Stimulated activated naive CD8-positive, alpha-beta T cell treated with anti-CD3 and anti-CD28 coated beads, Interleukin-15, Interleukin-2, amounts not matched to agents 100 ng/mL and 50 ng/mL, for 24 hours (primary cell): ENCODE results near the gene ZNF358.
A peak's percentile ranks its signal among the peaks of the same experiment; 100 is the strongest.

ENCODE experiments used
- H3K27ac Mint-ChIP-seq: one replicate; pipeline ENCODE4 v1.8.0; 2021; ENCODE audit warnings: mild to moderate bottlenecking, mixed read lengths
- H3K27me3 Mint-ChIP-seq: one replicate; pipeline ENCODE4 v1.8.0; 2021; ENCODE audit warnings: mixed read lengths
- H3K36me3 Mint-ChIP-seq: one replicate; pipeline ENCODE4 v1.8.0; 2021; ENCODE audit warnings: low read depth, mixed read lengths
- H3K4me1 Mint-ChIP-seq: one replicate; pipeline ENCODE4 v1.8.0; 2021; ENCODE audit warnings: low read depth, mixed read lengths
- H3K4me3 Mint-ChIP-seq: one replicate; pipeline ENCODE4 v1.8.0; 2021; ENCODE audit warnings: mild to moderate bottlenecking, mixed read lengths
- H3K9me3 Mint-ChIP-seq: one replicate; pipeline ENCODE4 v1.8.0; 2021; ENCODE audit warnings: mixed read lengths

The ZNF358 gene

GRCh38 chr19:7480222-7480969 lies 35.5 kb upstream of the ZNF358 start:
- Mint-ChIP-seq H3K36me3 (no peaks in the 10 kb centered on the region), H3K27me3 (no peaks in the 10 kb centered on the region), H3K4me3 (no peak overlapping the region), H3K27ac (no peak overlapping the region), H3K9me3 (no peaks in the 10 kb centered on the region), H3K4me1 (peaks cover 9% of the 10 kb centered on the region)

GRCh38 chr19:7480970-7481255 lies 35.0 kb upstream of the ZNF358 start:
- Mint-ChIP-seq H3K36me3 (no peaks in the 10 kb centered on the region), H3K27me3 (no peaks in the 10 kb centered on the region), H3K9me3 (no peaks in the 10 kb centered on the region), H3K4me3 (no peak overlapping the region), H3K27ac (no peak overlapping the region), H3K4me1 (peaks cover 9% of the 10 kb centered on the region)

- H3K27me3 Mint-ChIP-seq: no peaks in the 10 kb centered on the region
- H3K36me3 Mint-ChIP-seq: no peaks in the 10 kb centered on the region
- no peak overlapping the region for H3K27ac Mint-ChIP-seq
- H3K9me3 Mint-ChIP-seq: no peaks in the 10 kb centered on the region
- H3K4me3 Mint-ChIP-seq: no peak overlapping the region
- H3K4me1 Mint-ChIP-seq: peaks cover 9% of the 10 kb centered on the region
These were observed 33.1 kb upstream of the ZNF358 start for GRCh38 chr19:7482584-7483439.

GRCh38 chr19:7483720-7484201 lies 32.1 kb upstream of the ZNF358 start:
- no peak overlapping the region for H3K27ac Mint-ChIP-seq
- no peak overlapping the region for H3K4me3 Mint-ChIP-seq
- peaks cover 9% of the 10 kb centered on the region for H3K4me1 Mint-ChIP-seq
- H3K36me3 Mint-ChIP-seq: no peaks in the 10 kb centered on the region
- no peaks in the 10 kb centered on the region for H3K9me3 Mint-ChIP-seq
- H3K27me3 Mint-ChIP-seq: no peaks in the 10 kb centered on the region

GRCh38 chr19:7486923-7487322 lies 29.0 kb upstream of the ZNF358 start:
- Mint-ChIP-seq H3K27ac (no peak overlapping the region), H3K36me3 (no peaks in the 10 kb centered on the region), H3K27me3 (no peaks in the 10 kb centered on the region), H3K9me3 (no peaks in the 10 kb centered on the region), H3K4me1 (peaks cover 33% of the 10 kb centered on the region), H3K4me3 (no peak overlapping the region)

DNA sequence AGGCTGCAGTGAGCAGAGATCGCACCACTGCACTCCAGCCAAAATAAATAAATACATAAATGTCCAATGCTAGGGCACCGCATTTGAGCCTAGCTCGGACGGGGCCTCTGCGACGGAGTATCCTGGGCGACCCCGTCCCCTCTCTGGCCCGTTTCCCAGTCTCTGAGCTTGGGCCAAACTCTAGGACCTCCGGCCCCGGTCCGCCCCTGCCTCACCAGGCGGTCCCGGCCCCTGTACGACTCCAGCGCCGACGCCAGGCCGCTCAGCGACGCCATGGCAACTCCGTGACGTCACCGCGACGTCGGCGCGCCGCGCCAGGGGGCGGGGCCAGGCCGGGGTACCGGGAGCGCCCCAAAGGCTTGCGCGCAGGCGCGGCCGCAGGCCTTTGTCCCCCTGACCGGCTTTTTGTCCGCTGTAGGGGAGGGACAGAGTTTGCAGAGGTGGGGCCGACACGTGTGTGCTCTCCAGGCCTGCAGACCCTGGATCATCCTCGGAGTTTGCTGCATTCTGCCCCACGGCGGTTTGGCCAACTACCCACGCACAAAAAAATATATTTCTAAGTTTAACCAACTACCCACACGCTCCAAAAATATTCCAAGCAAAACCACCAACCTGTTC lies 27.1 kb upstream of the ZNF358 start, which contains the start of gene PEX11G:
Gene PEX11G (minus strand): TSS at position 300 of the 618 bp plus-strand sequence. CDS start 25 bp downstream, at position 275.
- H3K27ac Mint-ChIP-seq: peak within 1 kb of the TSS; percentile 83
- H3K4me1 Mint-ChIP-seq: peaks cover 42% of the 10 kb centered on the region
- H3K4me3 Mint-ChIP-seq: peak within 1 kb of the TSS; percentile 84
- H3K27me3 Mint-ChIP-seq: no peaks in the 10 kb centered on the region
- no peaks in the 10 kb centered on the region for H3K9me3 Mint-ChIP-seq
- no peaks in the 10 kb centered on the region for H3K36me3 Mint-ChIP-seq

GRCh38 chr19:7489609-7490044 lies 26.3 kb upstream of the ZNF358 start:
- Mint-ChIP-seq H3K27me3 (no peaks in the 10 kb centered on the region), H3K27ac (peak overlapping the region; percentile 83), H3K36me3 (no peaks in the 10 kb centered on the region), H3K9me3 (no peaks in the 10 kb centered on the region), H3K4me3 (peak overlapping the region; percentile 84), H3K4me1 (peaks cover 42% of the 10 kb centered on the region)

DNA sequence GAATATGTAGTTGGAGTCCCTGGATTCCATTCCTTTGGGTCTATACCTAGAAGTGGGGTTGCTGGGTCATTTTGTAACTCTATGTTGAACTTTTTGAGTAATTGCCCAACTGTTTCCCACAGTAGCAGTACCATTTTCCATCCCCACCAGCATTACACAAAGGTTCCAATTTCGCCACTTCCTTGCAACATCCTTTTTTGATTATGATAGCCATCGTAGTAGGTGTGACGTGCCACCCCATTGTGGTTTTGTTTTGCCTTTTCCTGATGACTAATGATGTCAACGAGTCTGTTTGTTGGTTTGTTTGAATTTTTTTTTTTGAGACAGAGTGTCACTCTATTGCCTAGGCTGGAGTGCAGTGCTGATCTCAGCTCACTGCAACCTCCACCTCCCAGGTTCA lies 23.8 kb upstream of the ZNF358 start:
- H3K4me1 Mint-ChIP-seq: peaks cover 42% of the 10 kb centered on the region
- no peaks in the 10 kb centered on the region for H3K9me3 Mint-ChIP-seq
- peak overlapping the region; percentile 50 for H3K4me3 Mint-ChIP-seq
- H3K27ac Mint-ChIP-seq: peak overlapping the region; percentile 85
- H3K36me3 Mint-ChIP-seq: no peaks in the 10 kb centered on the region
- H3K27me3 Mint-ChIP-seq: peaks cover 9% of the 10 kb centered on the region

- peaks cover 11% of the 10 kb centered on the region for H3K27me3 Mint-ChIP-seq
- H3K9me3 Mint-ChIP-seq: no peaks in the 10 kb centered on the region
- peak overlapping the region; percentile 85 for H3K27ac Mint-ChIP-seq
- peak overlapping the region; percentile 1 for H3K4me3 Mint-ChIP-seq
- no peaks in the 10 kb centered on the region for H3K36me3 Mint-ChIP-seq
- peaks cover 42% of the 10 kb centered on the region for H3K4me1 Mint-ChIP-seq
These were observed 23.3 kb upstream of the ZNF358 start for GRCh38 chr19:7492558-7492957.

DNA sequence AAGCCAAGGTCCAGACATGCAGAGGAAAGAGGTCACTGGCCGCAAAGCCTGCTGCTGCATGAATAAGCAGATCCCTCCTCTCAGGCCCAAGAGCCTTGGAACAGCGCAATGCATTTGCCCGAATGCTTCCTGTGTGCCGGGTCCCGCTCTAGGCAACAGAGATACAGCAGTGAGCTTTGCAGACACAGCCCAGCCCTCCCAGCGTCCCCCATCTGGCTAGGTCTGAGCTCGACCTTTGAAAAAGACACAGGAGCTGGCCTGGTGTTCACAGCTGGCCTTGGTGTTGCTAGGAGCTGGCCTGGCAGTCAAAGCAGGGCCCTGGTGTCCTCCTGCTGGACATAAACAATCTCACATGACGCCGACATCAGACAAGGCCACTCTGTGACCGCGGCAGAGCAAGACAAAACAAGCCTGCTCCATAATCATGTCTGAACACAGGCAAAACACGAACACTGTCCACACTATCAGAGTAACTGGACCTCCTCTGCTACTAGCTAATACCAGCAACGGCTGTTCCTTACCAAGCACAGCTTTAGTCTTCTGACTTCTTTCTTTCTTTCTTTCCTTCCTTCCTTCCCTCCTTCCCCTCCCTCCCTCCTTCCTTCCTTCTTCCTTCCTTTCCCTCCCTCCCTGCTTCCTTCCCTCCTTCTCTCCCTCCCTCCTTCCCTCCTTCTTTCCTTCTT lies 21.3 kb upstream of the ZNF358 start:
- Mint-ChIP-seq H3K9me3 (no peaks in the 10 kb centered on the region), H3K4me3 (no peak overlapping the region), H3K4me1 (peaks cover 36% of the 10 kb centered on the region), H3K36me3 (no peaks in the 10 kb centered on the region), H3K27me3 (peaks cover 24% of the 10 kb centered on the region), H3K27ac (no peak overlapping the region)

DNA sequence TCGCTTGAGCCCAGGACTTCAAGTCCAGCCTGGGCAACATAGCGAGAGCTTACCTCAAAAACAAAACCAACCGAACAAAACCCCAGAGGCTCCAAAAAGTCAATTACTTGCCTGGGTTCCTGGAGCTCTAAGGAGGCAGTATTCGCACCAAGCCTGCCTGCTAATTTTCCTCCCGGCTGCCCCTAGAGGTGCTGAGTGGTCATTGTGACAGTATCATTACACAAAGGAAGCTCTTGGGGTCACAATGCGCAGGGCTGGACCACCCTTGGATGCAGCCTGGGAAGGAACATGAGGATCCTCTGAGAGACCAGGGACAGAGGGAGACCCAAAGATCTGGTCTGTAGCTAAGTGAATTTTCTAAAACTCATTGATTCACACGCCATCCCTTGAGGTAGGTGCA lies 18.6 kb upstream of the ZNF358 start:
- peaks cover 14% of the 10 kb centered on the region for H3K4me1 Mint-ChIP-seq
- H3K36me3 Mint-ChIP-seq: no peaks in the 10 kb centered on the region
- H3K4me3 Mint-ChIP-seq: no peak overlapping the region
- peaks cover 44% of the 10 kb centered on the region for H3K27me3 Mint-ChIP-seq
- H3K9me3 Mint-ChIP-seq: no peaks in the 10 kb centered on the region
- no peak overlapping the region for H3K27ac Mint-ChIP-seq

- Mint-ChIP-seq H3K27ac (no peak overlapping the region), H3K9me3 (no peaks in the 10 kb centered on the region), H3K4me1 (peaks cover 9% of the 10 kb centered on the region), H3K36me3 (no peaks in the 10 kb centered on the region), H3K27me3 (peaks cover 61% of the 10 kb centered on the region), H3K4me3 (peak overlapping the region; percentile 55)
These were observed 15.0 kb upstream of the ZNF358 start for GRCh38 chr19:7500811-7501450.

GRCh38 chr19:7502552-7502951 lies 13.4 kb upstream of the ZNF358 start:
- Mint-ChIP-seq H3K9me3 (no peaks in the 10 kb centered on the region), H3K27me3 (peaks cover 62% of the 10 kb centered on the region), H3K36me3 (no peaks in the 10 kb centered on the region), H3K4me1 (peaks cover 12% of the 10 kb centered on the region), H3K27ac (no peak overlapping the region), H3K4me3 (no peak overlapping the region)

- H3K9me3 Mint-ChIP-seq: no peaks in the 10 kb centered on the region
- peaks cover 53% of the 10 kb centered on the region for H3K27me3 Mint-ChIP-seq
- H3K4me3 Mint-ChIP-seq: no peak overlapping the region
- no peaks in the 10 kb centered on the region for H3K36me3 Mint-ChIP-seq
- H3K4me1 Mint-ChIP-seq: peaks cover 12% of the 10 kb centered on the region
- H3K27ac Mint-ChIP-seq: no peak overlapping the region
These were observed 11.2 kb upstream of the ZNF358 start for GRCh38 chr19:7504684-7505083.
